Left cardiac atrium (tissue), 4 donors: ENCODE measurements around the gene DIO3. TPM values are rescaled to one million over a fixed set of nuclear protein-coding genes. Genes with fewer than 3 reads are reported as not detected.

Experiments used
- ATAC-seq, 2 donors: fragments of 200-7000 bp; cut with Tn5 transposase; one replicate each; pipeline ENCODE4 v1.9.1; 2020; ENCODE audit warnings: mild to moderate bottlenecking in 2 of 2, moderate library complexity in 2 of 2
- DNase-seq: peaks from one replicate; pipeline ENCODE4 v3.0.0-alpha.2; 2020
- intact Hi-C, 2 donors: fragments of 100-400 bp; cut with DNase I; formaldehyde crosslinking; loops; one replicate each; pipeline versions ENCODE4 v1.14.1 to v1.15.1; 2022 to 2023
- total RNA-seq, 2 donors: library from RNA; stranded (reverse); fragmentation: NEBNext Ultra II Directional; extraction: Animal tissue kit (Norgen Biotek cat#: 25700); gene quantifications; one replicate each; pipeline ENCODE4 v1.2.1, GENCODE V29; 2021
- donor health status: DM: no; HTN: yes; CAD: no.
- donor health status: DM: no; HTN: yes; CAD: no; lungs with severe emphysema.
- donor health status: DM: yes; HTN: yes; CAD: no.
- donor health status: Dilated cardiomyopathy.

The DIO3 gene
- total RNA-seq, 2 donors from 2014 or later: 0.37 to 1.1 TPM

GRCh38 chr14:101591121-101591520 is 29.8 kb downstream of the DIO3 start:
- ATAC-seq (peak in 1 of 2 donors; percentile 53), DNase-seq (no peak)
- intact Hi-C loops: no loop called here

- ATAC-seq: no peak
These were observed 30.3 kb downstream of the DIO3 start for GRCh38 chr14:101591582-101591981.

GRCh38 chr14:101593411-101594238 is 32.3 kb downstream of the DIO3 start:
- intact Hi-C loops: no loop called here
- ATAC-seq (no peak), DNase-seq (no peak)

More at GRCh38 chr14:101591582-101591981, 30.3 kb downstream of the DIO3 start:
- no peak for DNase-seq
- intact Hi-C loops: no loop called here

DNA sequence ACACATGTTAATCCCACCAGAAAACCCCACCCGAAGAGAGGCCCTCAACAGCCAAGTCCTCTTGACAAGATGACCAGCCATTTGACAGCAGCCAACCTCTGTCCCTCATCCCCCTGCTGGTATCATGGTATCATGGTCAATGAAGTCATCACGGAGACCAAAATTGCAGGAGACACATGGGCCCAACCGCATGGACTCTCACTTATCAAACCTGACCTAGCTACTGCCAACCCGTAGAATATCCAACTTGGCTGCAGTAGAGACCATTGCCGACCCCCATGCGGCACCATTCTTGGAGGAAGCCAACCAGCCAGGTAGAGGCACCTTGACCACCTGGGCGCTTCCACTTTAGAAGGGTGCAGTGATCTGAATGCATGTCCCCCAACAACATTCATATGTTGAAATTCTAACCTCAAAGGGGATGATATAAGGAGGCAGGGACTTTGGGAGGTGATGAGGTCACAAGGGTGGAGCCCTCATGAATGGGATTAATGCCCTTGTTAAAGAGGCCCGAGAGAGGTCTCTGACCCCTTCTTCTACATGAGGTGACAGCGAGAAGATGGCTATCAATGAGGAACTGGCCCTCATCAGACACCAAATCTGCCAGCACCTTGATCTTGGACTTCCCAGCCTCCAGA is 33.3 kb downstream of the DIO3 start:
- no peak for DNase-seq
- ATAC-seq: no peak

DNA sequence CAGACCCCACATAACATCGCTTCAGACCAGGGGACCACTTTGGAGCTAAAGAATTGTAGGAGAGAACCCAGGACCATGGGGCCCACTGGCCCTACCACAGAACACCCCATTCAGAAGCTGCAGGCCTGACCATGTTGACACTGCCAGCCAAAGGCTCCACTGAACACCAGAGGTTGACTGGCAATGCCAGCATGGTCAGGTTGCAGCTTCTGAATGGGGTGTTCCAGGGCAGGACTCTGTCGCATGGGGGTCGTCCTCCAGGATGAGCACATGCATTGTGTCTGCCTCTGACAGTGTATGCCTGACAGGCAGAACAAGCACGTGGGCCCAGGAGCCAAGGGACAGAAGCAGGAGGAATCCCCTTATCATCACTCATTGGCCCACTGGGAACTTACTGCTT is 34.1 kb downstream of the DIO3 start:
- ATAC-seq (no peak), DNase-seq (no peak)
- intact Hi-C loops: no loop called here

More for the DNA sequence above, 33.3 kb downstream of the DIO3 start:
- intact Hi-C loops: no loop called here

DNA sequence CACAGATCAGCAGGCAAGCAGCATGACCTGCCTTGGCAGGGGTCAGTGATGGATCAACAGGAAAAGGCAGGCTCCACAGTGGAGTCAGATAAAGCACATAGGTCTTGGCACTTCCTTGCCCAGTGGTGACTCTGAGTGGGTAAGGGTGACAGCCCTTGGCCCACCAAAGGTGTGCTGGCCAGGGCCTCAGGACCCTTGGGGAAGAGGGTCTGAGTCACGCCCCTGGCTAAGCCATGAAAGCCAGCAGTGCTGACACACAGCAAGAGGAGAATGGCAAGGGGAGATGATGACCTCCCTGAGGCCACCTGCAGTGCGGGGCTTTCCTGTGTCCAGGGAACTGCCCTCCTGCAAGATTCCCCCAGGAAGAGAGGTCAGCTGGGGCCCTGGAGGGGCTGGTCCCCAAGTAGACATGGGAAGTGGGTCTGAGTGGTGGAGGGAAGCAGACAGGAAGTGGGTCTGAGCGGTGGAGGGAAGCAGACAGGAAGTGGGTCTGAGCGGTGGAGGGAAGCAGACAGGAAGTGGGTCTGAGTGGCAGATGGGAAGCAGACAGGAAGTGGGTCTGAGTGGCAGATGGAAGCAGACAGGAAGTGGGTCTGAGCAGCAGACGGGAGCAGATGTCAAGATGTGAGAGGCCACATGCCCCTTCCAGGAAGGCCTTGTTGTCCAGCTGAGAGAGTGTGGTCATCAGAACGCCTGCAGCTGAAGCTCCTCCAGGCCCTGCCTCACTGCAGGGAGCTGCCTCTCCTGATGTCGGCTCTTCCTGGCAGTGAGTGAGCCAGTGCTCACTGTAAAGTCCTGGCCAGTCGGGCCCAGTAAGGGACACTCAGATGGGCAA is 34.8 kb downstream of the DIO3 start:
- ATAC-seq (no peak), DNase-seq (no peak)
- intact Hi-C loops: no loop called here

DNA sequence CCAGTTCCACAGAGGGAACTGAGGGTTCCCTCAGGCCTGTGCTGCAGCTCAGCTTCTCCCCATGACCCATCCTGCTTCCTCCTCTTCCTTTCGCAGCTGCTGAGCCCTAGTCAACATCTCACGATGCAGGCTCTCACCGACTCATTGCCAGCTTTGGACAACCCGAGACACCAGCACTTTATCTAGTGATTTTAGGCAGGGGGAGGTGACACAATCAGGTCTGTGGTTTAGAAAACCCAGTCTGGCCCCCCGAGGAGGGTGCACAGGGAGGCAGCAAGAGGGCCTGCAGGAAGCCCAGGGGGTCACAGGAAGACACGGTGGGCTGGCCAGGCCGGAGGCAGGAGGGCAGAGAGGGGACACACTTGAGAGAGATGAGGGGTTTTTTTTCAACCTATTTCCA is 35.4 kb downstream of the DIO3 start:
- intact Hi-C loops: no loop called here

GRCh38 chr14:101598159-101598558 is 36.9 kb downstream of the DIO3 start:
- intact Hi-C loops: no loop called here
- DNase-seq (no peak), ATAC-seq (no peak)

More for the DNA sequence above, 35.4 kb downstream of the DIO3 start:
- ATAC-seq: no peak
- DNase-seq: no peak

DNA sequence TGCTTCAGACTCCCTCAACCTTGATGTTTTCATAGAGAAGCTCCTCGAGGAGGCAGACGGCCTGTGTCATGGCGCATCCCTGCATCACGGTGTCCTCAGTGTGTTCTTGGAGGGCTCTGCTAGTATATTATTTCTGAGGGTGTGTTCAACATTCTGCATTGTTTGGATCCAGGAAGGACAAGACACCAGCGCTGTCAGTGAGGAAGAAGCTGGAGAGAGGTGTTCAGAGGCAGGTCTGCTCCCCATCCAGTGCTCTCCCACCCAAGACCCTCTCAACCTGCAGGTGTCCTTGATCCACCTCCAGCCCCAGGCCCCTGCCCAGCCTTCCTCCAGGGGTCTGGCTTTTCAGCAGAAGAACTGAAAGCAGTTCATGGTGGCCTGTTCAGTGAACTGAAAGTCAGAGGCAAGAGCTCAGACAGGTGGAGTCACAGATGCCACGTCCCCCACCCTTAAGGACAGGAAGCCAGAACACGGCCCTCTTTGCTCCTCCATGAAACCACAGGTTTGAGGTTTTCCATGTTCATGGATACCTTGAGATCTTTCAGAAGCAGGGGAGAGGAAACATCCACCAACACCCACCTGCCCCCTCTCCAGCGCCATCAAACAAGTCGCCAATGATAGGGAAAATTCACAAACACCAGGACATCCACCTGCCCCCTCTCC is 37.4 kb downstream of the DIO3 start:
- DNase-seq (no peak), ATAC-seq (no peak)
- intact Hi-C loops: no loop called here

DNA sequence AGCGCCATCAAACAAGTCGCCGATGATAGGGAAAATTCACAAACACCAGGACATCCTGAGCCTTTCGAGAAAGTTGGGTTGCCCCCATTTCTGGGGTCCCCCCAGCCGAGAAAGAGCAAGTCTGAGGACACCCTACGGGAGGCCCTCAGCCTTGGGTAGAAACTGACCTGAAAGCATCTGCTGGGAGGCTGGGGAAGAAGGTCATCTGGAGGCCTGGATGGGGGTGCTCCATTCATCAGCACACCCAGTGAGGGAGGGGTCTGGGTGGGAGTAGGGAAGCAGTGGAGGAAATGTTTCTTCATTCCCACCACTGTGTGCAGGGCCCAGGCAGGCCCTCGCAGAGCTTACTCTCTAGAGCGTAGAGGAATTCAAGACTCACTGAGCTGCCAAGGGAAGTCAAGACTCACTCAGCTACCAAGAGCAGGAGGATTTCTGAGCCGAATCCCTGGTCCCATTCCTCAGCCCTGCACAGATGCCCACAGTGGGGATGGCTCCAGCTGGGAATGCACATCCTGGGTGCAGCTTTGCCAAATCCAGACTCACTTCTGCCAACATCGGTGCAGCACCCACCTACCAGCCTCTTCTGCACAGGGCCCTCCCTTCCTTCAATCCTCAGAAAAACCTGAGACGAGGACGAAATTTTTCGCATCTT is 38.1 kb downstream of the DIO3 start:
- no peak for DNase-seq
- no peak for ATAC-seq
- intact Hi-C loops: no loop called here

GRCh38 chr14:101600336-101600890 is 39.1 kb downstream of the DIO3 start:
- intact Hi-C loops: no loop called here
- DNase-seq (no peak), ATAC-seq (no peak)

DNA sequence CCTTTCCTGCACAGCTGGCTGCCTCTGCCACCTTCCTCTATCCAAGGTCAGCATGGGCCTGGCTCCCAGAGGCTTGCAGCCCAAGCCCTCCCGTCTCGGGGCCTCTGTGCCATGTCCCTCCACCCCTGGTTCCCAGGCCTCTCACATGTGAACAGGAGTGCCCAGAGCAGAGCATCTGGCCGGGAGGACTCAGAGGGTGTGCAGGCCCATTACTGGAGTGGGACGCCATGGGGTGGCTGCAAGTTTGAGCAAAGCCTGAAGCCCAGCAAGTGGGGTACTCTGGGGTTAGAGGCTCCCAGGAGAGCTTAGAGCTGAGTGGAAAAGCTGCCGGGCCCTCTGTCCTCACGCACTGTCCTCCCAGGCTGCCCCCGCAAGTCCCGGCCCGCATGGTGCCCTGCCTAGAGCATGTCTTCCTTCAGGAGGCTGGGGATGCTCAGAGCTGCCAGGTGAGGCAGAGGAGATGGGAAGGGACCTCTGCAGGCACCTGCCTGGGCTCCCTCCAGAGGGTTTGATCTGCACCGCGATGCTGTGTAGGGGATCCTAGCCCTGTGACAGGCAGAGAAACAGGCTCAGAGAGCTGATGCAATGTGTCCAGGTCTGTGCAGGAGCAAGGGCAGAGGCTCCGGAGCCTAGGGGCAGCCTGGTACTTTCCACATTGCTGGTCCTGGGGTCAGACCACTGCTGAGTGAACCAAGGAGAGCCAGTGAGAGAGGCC is 39.8 kb downstream of the DIO3 start:
- ATAC-seq: no peak
- intact Hi-C loops: no loop called here
- no peak for DNase-seq

GRCh38 chr14:101601606-101602465 is 40.5 kb downstream of the DIO3 start:
- intact Hi-C loops: no loop called here
- ATAC-seq (no peak), DNase-seq (no peak)

GRCh38 chr14:101602466-101602840 is 41.2 kb downstream of the DIO3 start:
- intact Hi-C loops: no loop called here
- ATAC-seq (no peak), DNase-seq (no peak)

DNA sequence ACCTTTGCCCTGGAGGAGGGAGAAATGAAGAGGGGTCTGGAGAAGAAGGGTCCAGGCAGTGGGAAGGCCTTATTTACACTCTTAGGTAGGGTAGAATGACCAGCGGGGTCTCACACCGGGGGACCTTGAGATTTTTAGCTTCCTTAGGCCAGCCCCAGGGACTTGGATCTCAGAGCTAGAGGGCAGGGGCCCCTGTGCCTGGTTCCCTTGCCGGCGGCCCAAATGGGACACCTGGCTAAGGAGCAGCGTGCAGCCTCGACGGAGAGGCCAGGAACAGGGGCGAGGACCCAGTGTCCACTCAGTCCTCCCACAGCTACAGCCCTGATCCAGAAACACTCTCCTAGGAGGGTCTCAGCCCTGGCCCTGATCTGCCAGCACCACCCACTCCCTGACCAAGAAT is 41.8 kb downstream of the DIO3 start:
- ATAC-seq (no peak), DNase-seq (no peak)
- intact Hi-C loops: no loop called here

- intact Hi-C loops: no loop called here
- DNase-seq (no peak), ATAC-seq (no peak)
These were observed 43.1 kb downstream of the DIO3 start for GRCh38 chr14:101604228-101604934.
